HepG2 (cell line): ENCODE measurements around the gene PDPR. TPM values are rescaled to one million over a fixed set of nuclear protein-coding genes. Genes with fewer than 3 reads are reported as not detected.

ENCODE experiments used
- ATAC-seq: fragments of 200-7000 bp; cut with Tn5 transposase; 3 replicates; pipeline ENCODE4 v1.9.1; 2020; ENCODE audit warnings: mild to moderate bottlenecking, moderate library complexity
- BruUV-seq: library from RNA; stranded (reverse); fragments of 400-500 nt; replicated peaks from 2 replicates; lab custom pipeline; 2021; lab: Mats Ljungman, UMichigan
- CTCF ChIA-PET: fragments of 300-600 bp; formaldehyde crosslinking; extraction: SDS; loops from one replicate; lab custom pipeline; 2021; ENCODE audit warnings: low total read pairs, inconsistent platforms, low intra/inter-chr PET ratio; lab: Yijun Ruan, JAX
- POLR2A ChIA-PET: fragments of 350-600 bp; sonication (Branson Sonifier 250); formaldehyde crosslinking; loops from one replicate; lab custom pipeline; 2020; ENCODE audit warnings: antibody characterized with exemption, inconsistent platforms; lab: Yijun Ruan, JAX
- DNase-seq: peaks from one replicate; pipeline ENCODE4 v3.0.0-alpha.2; 2015; ENCODE audit warnings: low spot score
- FAIRE-seq: peaks from 3 replicates; lab custom pipeline; 2011; peaks lifted over from hg19 to GRCh38; lab: Jason Lieb, UNC
- H2AFZ ChIP-seq: one replicate; pipeline ENCODE4 v1.6.1; 2011; ENCODE audit warnings: low read length, inconsistent platforms
- H3K27ac ChIP-seq: fragments of 300-600 bp; 3 replicates; pipeline ENCODE4 v1.8.0; 2011; ENCODE audit warnings: mixed run types, mild to moderate bottlenecking, mixed read lengths, low read length, inconsistent platforms; ENCODE audit not compliant: insufficient read depth; ENCODE audit errors: extremely low read length
- H3K27me3 ChIP-seq, 2 experiments: fragments of 200-600 bp in 1 of 2; 2 replicates in 1 of 2; 3 replicates in 1 of 2; pipeline versions ENCODE4 v1.6.0 to v1.8.0; 2011; ENCODE audit warnings: low read length in 2 of 2, mild to moderate bottlenecking in 2 of 2, moderate library complexity in 2 of 2, inconsistent platforms in 1 of 2; ENCODE audit not compliant: insufficient read depth in 2 of 2, control insufficient read depth in 1 of 2
- H3K36me3 ChIP-seq, 2 experiments: fragments of 200-600 bp in 1 of 2; replicated peaks in 1 of 2; 2 replicates in 1 of 2; 3 replicates in 1 of 2; pipeline versions ENCODE4 v1.5.1 to v1.8.0; 2011; ENCODE audit warnings: low read length in 2 of 2, inconsistent platforms in 1 of 2; ENCODE audit not compliant: insufficient read depth in 2 of 2, control insufficient read depth in 1 of 2
- H3K4me1 ChIP-seq: 2 replicates; pipeline ENCODE4 v1.5.1; 2012; ENCODE audit warnings: low read length, inconsistent platforms; ENCODE audit not compliant: insufficient read depth
- H3K4me2 ChIP-seq: 2 replicates; pipeline ENCODE4 v1.6.0; 2011; ENCODE audit warnings: low read depth, low read length, inconsistent platforms
- H3K4me3 ChIP-seq, 3 experiments: fragments of 200-600 bp in 1 of 3; sonication (generic), shearing (Covaris generic) in 1 of 3; replicated peaks in 1 of 3; 2 replicates each; pipeline ENCODE4 v1.5.1; 2011 to 2016; ENCODE audit warnings: low read length in 3 of 3, inconsistent platforms in 2 of 3, low read depth in 2 of 3, mild to moderate bottlenecking in 2 of 3, control low read depth in 1 of 3, mixed read lengths in 1 of 3; ENCODE audit not compliant: insufficient read depth in 1 of 3
- H3K79me2 ChIP-seq: one replicate; pipeline ENCODE4 v1.6.1; 2011; ENCODE audit warnings: low read length, inconsistent platforms; ENCODE audit not compliant: insufficient read depth
- H3K9ac ChIP-seq: 2 replicates; pipeline ENCODE4 v1.6.0; 2011; ENCODE audit warnings: mild to moderate bottlenecking, low read depth, low read length, inconsistent platforms; ENCODE audit not compliant: insufficient read depth
- H3K9me3 ChIP-seq: 2 replicates; pipeline ENCODE4 v1.5.1; 2012; ENCODE audit warnings: mild to moderate bottlenecking, low read length
- H4K20me1 ChIP-seq: 2 replicates; pipeline ENCODE4 v1.6.0; 2011; ENCODE audit warnings: inconsistent platforms, mild to moderate bottlenecking, low read length, moderate library complexity; ENCODE audit not compliant: insufficient read depth
- BORCS8-MEF2B ChIP-seq: sonication (generic); formaldehyde crosslinking; IDR thresholded peaks from 2 replicates; pipeline ENCODE4 v1.8.0; 2022; ENCODE audit warnings: mild to moderate bottlenecking, missing genetic modification reagents
- CC2D1A ChIP-seq: sonication (generic); formaldehyde crosslinking; IDR thresholded peaks from 2 replicates; pipeline ENCODE4 v1.8.1; 2023; ENCODE audit warnings: mild to moderate bottlenecking, missing genetic modification reagents
- HIVEP1 ChIP-seq: sonication (generic); formaldehyde crosslinking; IDR thresholded peaks from 2 replicates; pipeline ENCODE4 v1.4.0; 2020; ENCODE audit warnings: mild to moderate bottlenecking, missing genetic modification reagents
- NONO ChIP-seq, 2 experiments: fragments of 450-650 bp in 1 of 2; sonication (generic) in 1 of 2; formaldehyde crosslinking in 1 of 2; IDR thresholded peaks in 1 of 2; conservative IDR thresholded peaks in 1 of 2; 2 replicates each; pipeline versions ENCODE4 v1.6.1 to v1.8.0; 2017 to 2022; ENCODE audit warnings: mild to moderate bottlenecking in 1 of 2, missing genetic modification reagents in 1 of 2, moderate library complexity in 1 of 2
- TOPORS ChIP-seq: sonication (generic); formaldehyde crosslinking; IDR thresholded peaks from 2 replicates; pipeline ENCODE4 v1.8.0; 2023; ENCODE audit warnings: mild to moderate bottlenecking, missing genetic modification reagents
- ZBTB1 ChIP-seq: sonication (generic); formaldehyde crosslinking; IDR thresholded peaks from 2 replicates; pipeline ENCODE4 v1.4.0; 2020; ENCODE audit warnings: missing genetic modification reagents, borderline replicate concordance
- ZFP90 ChIP-seq: sonication (generic); formaldehyde crosslinking; IDR thresholded peaks from 2 replicates; pipeline ENCODE4 v1.8.0; 2022; ENCODE audit warnings: missing genetic modification reagents, mild to moderate bottlenecking, inconsistent platforms, borderline replicate concordance
- ZNF3 ChIP-seq: IDR thresholded peaks from 2 replicates; pipeline ENCODE4 v1.7.0; 2017; ENCODE audit warnings: inconsistent platforms
- ZNF563 ChIP-seq: sonication (generic); formaldehyde crosslinking; IDR thresholded peaks from 2 replicates; pipeline ENCODE4 v1.8.0; 2022; ENCODE audit warnings: mild to moderate bottlenecking, moderate library complexity, missing genetic modification reagents
- ZNF572 ChIP-seq: sonication (generic); formaldehyde crosslinking; IDR thresholded peaks from 2 replicates; pipeline ENCODE4 v1.5.1; 2020; ENCODE audit warnings: mild to moderate bottlenecking, missing genetic modification reagents
- WGBS: methylation state at CpG from one replicate; pipeline ENCODE4 v1.1.6; 2017; ENCODE audit warnings: low lambda C conversion rate; 5-methylcytosine and 5-hydroxymethylcytosine counted together
- in situ Hi-C: cut with HindIII; loops from 2 replicates; pipeline ENCODE4 v1.10.0; 2017; ENCODE audit warnings: low pct_unique_long_range_greater_than_20kb; ENCODE audit not compliant: extremely low pct_ligation_motif_present
- intact Hi-C: fragments of 100-400 bp; cut with micrococcal nuclease; formaldehyde crosslinking; loops from one replicate; pipeline ENCODE4 v1.10.0; 2022; ENCODE audit not compliant: unreplicated experiment
- polyA plus RNA-seq, 8 experiments: library from polyadenylated mRNA; depleted of rRNA in 3 of 8; stranded (reverse) in 7 of 8; unstranded in 1 of 8; fragments of >200 nt; fragmentation: Illumina TruSeq in 4 of 8; extraction: Trizol in 4 of 8; gene quantifications; 2 replicates each; pipeline versions ENCODE4 v1.2.1 to v1.2.3, GENCODE V29; 2011 to 2016; ENCODE audit warnings: low read depth in 4 of 8, missing spikeins in 1 of 8, mixed read lengths in 1 of 8; ENCODE audit not compliant: insufficient read depth in 1 of 8
- total RNA-seq, 5 experiments: library from RNA; depleted of rRNA; stranded (reverse); fragments of >200 nt; fragmentation: Illumina TruSeq; extraction: Trizol; gene quantifications; 2 replicates each; pipeline ENCODE4 v1.2.3, GENCODE V29; 2016; ENCODE audit warnings: low read depth in 1 of 5
- TF ChIP-seq, protein P1 (sequence below): sonication (generic); formaldehyde crosslinking; IDR thresholded peaks from 2 replicates; pipeline ENCODE4 v1.8.1; 2023; ENCODE audit warnings: mild to moderate bottlenecking, missing genetic modification reagents
- TF ChIP-seq, protein P2 (sequence below): sonication (generic); formaldehyde crosslinking; IDR thresholded peaks from 2 replicates; pipeline ENCODE4 v1.5.0; 2020; ENCODE audit warnings: mild to moderate bottlenecking, missing genetic modification reagents
- TF ChIP-seq, protein P3 (sequence below): sonication (generic); formaldehyde crosslinking; IDR thresholded peaks from 2 replicates; pipeline ENCODE4 v1.4.0; 2020; ENCODE audit warnings: missing genetic modification reagents
- TF ChIP-seq, protein P4 (sequence below): sonication (generic); formaldehyde crosslinking; IDR thresholded peaks from 2 replicates; pipeline ENCODE4 v1.4.0; 2020; ENCODE audit warnings: mild to moderate bottlenecking, low read depth, missing genetic modification reagents
- TF ChIP-seq, protein P5 (sequence below): sonication (generic); formaldehyde crosslinking; IDR thresholded peaks from 2 replicates; pipeline ENCODE4 v1.5.1; 2020; ENCODE audit warnings: mild to moderate bottlenecking, missing genetic modification reagents, borderline replicate concordance

Gene PDPR
- total and polyA plus RNA-seq, 2 of the 13 experiments (the other 11 are each of a cell fraction or from before 2014, with no cell fraction given) = 19.5 to 29.9 TPM

DNA sequence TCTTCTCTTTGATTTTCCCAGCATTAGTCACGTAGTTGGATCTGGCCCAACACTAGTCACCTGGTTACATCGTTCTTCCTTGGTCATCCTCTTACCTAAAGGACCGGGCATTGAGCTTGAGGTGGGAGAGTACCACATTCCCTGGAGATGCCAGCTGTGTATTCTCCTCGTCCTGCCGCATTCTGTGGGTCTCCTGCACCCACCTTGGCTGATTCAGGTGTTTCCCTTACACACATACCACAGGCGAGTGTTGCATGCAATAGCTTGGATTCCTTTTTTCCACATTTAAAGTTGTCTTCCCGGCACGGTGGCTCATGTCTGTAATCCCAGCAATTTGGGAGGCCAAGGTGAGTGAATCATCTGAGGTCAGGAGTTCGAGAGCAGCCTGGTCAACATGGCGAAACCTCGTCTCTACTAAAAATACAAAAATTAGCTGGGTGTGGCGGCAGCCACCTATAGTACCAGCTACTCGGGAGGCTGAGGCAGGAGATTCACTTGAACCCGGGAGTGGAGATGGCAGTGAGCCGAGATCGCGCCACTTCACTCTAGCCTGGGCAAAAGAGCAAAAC is 37.9 kb downstream of the PDPR start:
- no peak overlapping the region for H2AFZ ChIP-seq
- H3K36me3 ChIP-seq = peaks cover 10 to 46% of the 10 kb centered on the region in 2 experiments
- H3K79me2 ChIP-seq = no peaks in the 10 kb centered on the region
- WGBS = 71% methylated on average over 17 of the region's 17 CpGs
- ATAC-seq = peak; percentile 5; the same call in 1 of the 3 replicates
- no peak for FAIRE-seq
- peak overlapping the region; percentile 68 for H3K9ac ChIP-seq
- H3K4me1 ChIP-seq = peaks cover 37% of the 10 kb centered on the region
- no peak for DNase-seq
- intact Hi-C loops (loop anchor here (2.0 to 10.0 kb wide), 3 partner anchors 33 to 100 kb away; partner anchors contain the start of gene EXOSC6), in situ Hi-C loops (no loop called here)
- H3K27ac ChIP-seq = peak overlapping the region; percentile 84
- no peaks in the 10 kb centered on the region for H3K9me3 ChIP-seq
- H3K27me3 ChIP-seq = no peaks in the 10 kb centered on the region
- peak overlapping the region in 1 of 3 experiments; percentile 57; a peak in 1 of 6 replicates for H3K4me3 ChIP-seq
- peak overlapping the region; percentile 84 for H3K4me2 ChIP-seq
- BruUV-seq = no TSS peak
- no peaks in the 10 kb centered on the region for H4K20me1 ChIP-seq
- ChIA-PET POLR2A (interaction anchor here (1.2 to 2.9 kb wide), 7 partner anchors 10 to 148 kb away, joined by 3 to 17 read pairs (median 7); partner anchors contain the start of genes AARS1, DDX19B, EXOSC6 and PDPR), CTCF (no interaction called here)
- no peak for TF ChIP-seq HIVEP1
- TF ChIP-seq, protein P1, sequence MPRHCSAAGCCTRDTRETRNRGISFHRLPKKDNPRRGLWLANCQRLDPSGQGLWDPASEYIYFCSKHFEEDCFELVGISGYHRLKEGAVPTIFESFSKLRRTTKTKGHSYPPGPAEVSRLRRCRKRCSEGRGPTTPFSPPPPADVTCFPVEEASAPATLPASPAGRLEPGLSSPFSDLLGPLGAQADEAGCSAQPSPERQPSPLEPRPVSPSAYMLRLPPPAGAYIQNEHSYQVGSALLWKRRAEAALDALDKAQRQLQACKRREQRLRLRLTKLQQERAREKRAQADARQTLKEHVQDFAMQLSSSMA = peak; percentile 74
- TF ChIP-seq CC2D1A (CRISPR knock-in tag) = no peak
- TF ChIP-seq ZNF563 = no peak
- TF ChIP-seq, protein P2, sequence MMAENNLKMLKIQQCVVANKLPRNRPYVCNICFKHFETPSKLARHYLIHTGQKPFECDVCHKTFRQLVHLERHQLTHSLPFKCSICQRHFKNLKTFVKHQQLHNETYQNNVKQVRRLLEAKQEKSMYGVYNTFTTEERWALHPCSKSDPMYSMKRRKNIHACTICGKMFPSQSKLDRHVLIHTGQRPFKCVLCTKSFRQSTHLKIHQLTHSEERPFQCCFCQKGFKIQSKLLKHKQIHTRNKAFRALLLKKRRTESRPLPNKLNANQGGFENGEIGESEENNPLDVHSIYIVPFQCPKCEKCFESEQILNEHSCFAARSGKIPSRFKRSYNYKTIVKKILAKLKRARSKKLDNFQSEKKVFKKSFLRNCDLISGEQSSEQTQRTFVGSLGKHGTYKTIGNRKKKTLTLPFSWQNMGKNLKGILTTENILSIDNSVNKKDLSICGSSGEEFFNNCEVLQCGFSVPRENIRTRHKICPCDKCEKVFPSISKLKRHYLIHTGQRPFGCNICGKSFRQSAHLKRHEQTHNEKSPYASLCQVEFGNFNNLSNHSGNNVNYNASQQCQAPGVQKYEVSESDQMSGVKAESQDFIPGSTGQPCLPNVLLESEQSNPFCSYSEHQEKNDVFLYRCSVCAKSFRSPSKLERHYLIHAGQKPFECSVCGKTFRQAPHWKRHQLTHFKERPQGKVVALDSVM = no peak
- 0 out of 2 replicates have a peak, but pooled peaks have one; percentile 50 for TF ChIP-seq ZNF572
- TF ChIP-seq ZFP90 (CRISPR knock-in tag) = no peak
- TF ChIP-seq BORCS8-MEF2B (CRISPR knock-in tag) = no peak
- TF ChIP-seq ZBTB1 (CRISPR knock-in tag) = no peak
- TF ChIP-seq NONO (IDR thresholded peaks at IDR 0.05) = no peak
- no peak for TF ChIP-seq NONO (CRISPR knock-in tag; conservative IDR thresholded peaks at IDR 0.05)
- TF ChIP-seq, protein P3, sequence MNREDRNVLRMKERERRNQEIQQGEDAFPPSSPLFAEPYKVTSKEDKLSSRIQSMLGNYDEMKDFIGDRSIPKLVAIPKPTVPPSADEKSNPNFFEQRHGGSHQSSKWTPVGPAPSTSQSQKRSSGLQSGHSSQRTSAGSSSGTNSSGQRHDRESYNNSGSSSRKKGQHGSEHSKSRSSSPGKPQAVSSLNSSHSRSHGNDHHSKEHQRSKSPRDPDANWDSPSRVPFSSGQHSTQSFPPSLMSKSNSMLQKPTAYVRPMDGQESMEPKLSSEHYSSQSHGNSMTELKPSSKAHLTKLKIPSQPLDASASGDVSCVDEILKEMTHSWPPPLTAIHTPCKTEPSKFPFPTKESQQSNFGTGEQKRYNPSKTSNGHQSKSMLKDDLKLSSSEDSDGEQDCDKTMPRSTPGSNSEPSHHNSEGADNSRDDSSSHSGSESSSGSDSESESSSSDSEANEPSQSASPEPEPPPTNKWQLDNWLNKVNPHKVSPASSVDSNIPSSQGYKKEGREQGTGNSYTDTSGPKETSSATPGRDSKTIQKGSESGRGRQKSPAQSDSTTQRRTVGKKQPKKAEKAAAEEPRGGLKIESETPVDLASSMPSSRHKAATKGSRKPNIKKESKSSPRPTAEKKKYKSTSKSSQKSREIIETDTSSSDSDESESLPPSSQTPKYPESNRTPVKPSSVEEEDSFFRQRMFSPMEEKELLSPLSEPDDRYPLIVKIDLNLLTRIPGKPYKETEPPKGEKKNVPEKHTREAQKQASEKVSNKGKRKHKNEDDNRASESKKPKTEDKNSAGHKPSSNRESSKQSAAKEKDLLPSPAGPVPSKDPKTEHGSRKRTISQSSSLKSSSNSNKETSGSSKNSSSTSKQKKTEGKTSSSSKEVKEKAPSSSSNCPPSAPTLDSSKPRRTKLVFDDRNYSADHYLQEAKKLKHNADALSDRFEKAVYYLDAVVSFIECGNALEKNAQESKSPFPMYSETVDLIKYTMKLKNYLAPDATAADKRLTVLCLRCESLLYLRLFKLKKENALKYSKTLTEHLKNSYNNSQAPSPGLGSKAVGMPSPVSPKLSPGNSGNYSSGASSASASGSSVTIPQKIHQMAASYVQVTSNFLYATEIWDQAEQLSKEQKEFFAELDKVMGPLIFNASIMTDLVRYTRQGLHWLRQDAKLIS (CRISPR knock-in tag) = no peak
- TF ChIP-seq, protein P4, sequence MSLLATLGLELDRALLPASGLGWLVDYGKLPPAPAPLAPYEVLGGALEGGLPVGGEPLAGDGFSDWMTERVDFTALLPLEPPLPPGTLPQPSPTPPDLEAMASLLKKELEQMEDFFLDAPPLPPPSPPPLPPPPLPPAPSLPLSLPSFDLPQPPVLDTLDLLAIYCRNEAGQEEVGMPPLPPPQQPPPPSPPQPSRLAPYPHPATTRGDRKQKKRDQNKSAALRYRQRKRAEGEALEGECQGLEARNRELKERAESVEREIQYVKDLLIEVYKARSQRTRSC (CRISPR knock-in tag) = no peak
- TF ChIP-seq, protein P5, sequence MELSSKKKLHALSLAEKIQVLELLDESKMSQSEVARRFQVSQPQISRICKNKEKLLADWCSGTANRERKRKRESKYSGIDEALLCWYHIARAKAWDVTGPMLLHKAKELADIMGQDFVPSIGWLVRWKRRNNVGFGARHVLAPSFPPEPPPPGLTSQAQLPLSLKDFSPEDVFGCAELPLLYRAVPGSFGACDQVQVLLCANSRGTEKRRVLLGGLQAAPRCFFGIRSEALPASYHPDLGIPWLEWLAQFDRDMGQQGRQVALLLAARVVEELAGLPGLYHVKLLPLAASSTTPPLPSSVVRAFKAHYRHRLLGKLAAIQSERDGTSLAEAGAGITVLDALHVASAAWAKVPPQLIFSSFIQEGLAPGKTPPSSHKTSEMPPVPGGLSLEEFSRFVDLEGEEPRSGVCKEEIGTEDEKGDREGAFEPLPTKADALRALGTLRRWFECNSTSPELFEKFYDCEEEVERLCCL (CRISPR knock-in tag) = no peak
- TF ChIP-seq ZNF3 (CRISPR knock-in tag) = no peak
- TF ChIP-seq TOPORS (CRISPR knock-in tag) = no peak
